GM12878 (cell line): ENCODE measurements around the gene RIMS3. TPM values are rescaled to one million over a fixed set of nuclear protein-coding genes. Genes with fewer than 3 reads are reported as not detected.

Source experiments
- ATAC-seq: fragments of 200-7000 bp; cut with Tn5 transposase; 3 replicates; pipeline ENCODE4 v1.9.1; 2020; ENCODE audit warnings: mild to moderate bottlenecking, moderate library complexity
- BruUV-seq: library from RNA; stranded (reverse); fragments of 400-500 nt; replicated peaks from 2 replicates; lab custom pipeline; 2021; lab: Mats Ljungman, UMichigan
- CTCF ChIA-PET: fragments of 300-600 bp; sonication (Branson Sonifier 250); formaldehyde crosslinking; extraction: SDS; loops from one replicate; lab custom pipeline; 2021; ENCODE audit warnings: inconsistent platforms; lab: Yijun Ruan, JAX
- POLR2A ChIA-PET: fragments of 350-600 bp; formaldehyde crosslinking; extraction: SDS; loops from one replicate; lab custom pipeline; 2021; ENCODE audit warnings: inconsistent platforms; lab: Charles Lee
- RAD21 ChIA-PET: fragments of 300-600 bp; sonication (Branson Sonifier 250); formaldehyde crosslinking; loops from one replicate; lab custom pipeline; 2023; ENCODE audit warnings: antibody characterized with exemption; ENCODE audit not compliant: unreplicated experiment; lab: Charles Lee
- SMC1A ChIA-PET: fragments of 300-600 bp; sonication (Branson Sonifier 250); formaldehyde crosslinking; loops from one replicate; lab custom pipeline; 2023; ENCODE audit not compliant: unreplicated experiment, uncharacterized antibody; lab: Charles Lee
- DNase-seq: peaks from one replicate; pipeline ENCODE4 v3.0.0-alpha.2; 2011; ENCODE audit warnings: low read depth, low spot score
- FAIRE-seq: peaks from 3 replicates; lab custom pipeline; 2011; peaks lifted over from hg19 to GRCh38; lab: Jason Lieb, UNC
- H2AFZ ChIP-seq: 2 replicates; pipeline ENCODE4 v1.6.0; 2011; ENCODE audit warnings: low read depth, low read length, control low read depth; ENCODE audit not compliant: control insufficient read depth
- H3K27ac ChIP-seq: 2 replicates; pipeline ENCODE4 v1.5.1; 2011; ENCODE audit warnings: control low read depth; ENCODE audit not compliant: control insufficient read depth, insufficient read depth
- H3K27me3 ChIP-seq, 2 experiments: replicated peaks in 1 of 2; 2 replicates each; pipeline versions ENCODE4 v1.6.0 to v1.6.1; 2011; ENCODE audit warnings: low read length in 1 of 2; ENCODE audit not compliant: control insufficient read depth in 2 of 2, insufficient read depth in 2 of 2
- H3K36me3 ChIP-seq, 2 experiments: 2 replicates each; pipeline ENCODE4 v1.5.1; 2011; ENCODE audit warnings: low read length in 1 of 2; ENCODE audit not compliant: control insufficient read depth in 2 of 2, insufficient read depth in 2 of 2
- H3K4me1 ChIP-seq: 2 replicates; pipeline ENCODE4 v1.6.1; 2011; ENCODE audit warnings: mild to moderate bottlenecking, low read length, moderate library complexity, mixed read lengths; ENCODE audit not compliant: control insufficient read depth, insufficient read depth
- H3K4me2 ChIP-seq: 2 replicates; pipeline ENCODE4 v1.6.0; 2011; ENCODE audit warnings: control low read depth; ENCODE audit not compliant: control insufficient read depth, insufficient read depth
- H3K4me3 ChIP-seq: fragments of 200-600 bp; sonication (generic); 2 replicates; pipeline ENCODE4 v1.5.1; 2016
- H3K79me2 ChIP-seq: 2 replicates; pipeline ENCODE4 v1.6.0; 2011; ENCODE audit warnings: low read length; ENCODE audit not compliant: control insufficient read depth, insufficient read depth
- H3K9ac ChIP-seq: 2 replicates; pipeline ENCODE4 v1.8.0; 2011; ENCODE audit warnings: low read length, control low read depth, mixed read lengths; ENCODE audit not compliant: control insufficient read depth, insufficient read depth
- H3K9me3 ChIP-seq: replicated peaks from 3 replicates; pipeline ENCODE4 v1.5.1; 2011; ENCODE audit warnings: mild to moderate bottlenecking, low read length; ENCODE audit not compliant: control insufficient read depth, insufficient read depth
- H4K20me1 ChIP-seq: 2 replicates; pipeline ENCODE4 v1.6.0; 2011; ENCODE audit not compliant: control insufficient read depth, insufficient read depth
- RBBP5 ChIP-seq: fragments of 200-600 bp; sonication (generic); conservative IDR thresholded peaks from 2 replicates; pipeline ENCODE4 v1.6.1; 2016
- TAF1 ChIP-seq: IDR thresholded peaks from 2 replicates; pipeline ENCODE4 v1.6.1; 2011; ENCODE audit warnings: mild to moderate bottlenecking, low read depth, low read length, borderline replicate concordance
- TCF7 ChIP-seq: IDR thresholded peaks from 2 replicates; pipeline ENCODE4 v1.6.1; 2014; ENCODE audit warnings: antibody characterized with exemption, borderline replicate concordance
- WGBS: methylation state at CpG from one replicate; pipeline ENCODE4 v1.1.6; 2016; ENCODE audit warnings: low lambda C conversion rate; ENCODE audit not compliant: insufficient replicate concordance, insufficient coverage; ENCODE audit errors: missing lambda C conversion rate; 5-methylcytosine and 5-hydroxymethylcytosine counted together
- in situ Hi-C: fragments of 300-500 bp; cut with MboI; formaldehyde crosslinking; loops from 9 replicates; pipeline ENCODE4 v1.14.3; 2018; ENCODE audit warnings: mixed read lengths
- intact Hi-C: fragments of 100-400 bp; cut with micrococcal nuclease; formaldehyde crosslinking; loops from one replicate; pipeline ENCODE4 v1.14.2; 2022; ENCODE audit not compliant: unreplicated experiment
- polyA plus RNA-seq, 11 experiments: library from polyadenylated mRNA; depleted of rRNA in 4 of 11; unstranded in 6 of 11; stranded (reverse) in 5 of 11; fragments of >200 nt; fragmentation: Nextera tagmentation in 4 of 11; fragmentation: Illumina TruSeq in 1 of 11; extraction: Ambion mirVana in 4 of 11; extraction: Trizol in 1 of 11; gene quantifications; 1 replicate in 1 of 11; 2 replicates in 10 of 11; pipeline versions ENCODE4 v1.2.1 to v1.2.3, GENCODE V29; 2011 to 2016; ENCODE audit warnings: inconsistent platforms in 2 of 11, missing spikeins in 2 of 11, low read depth in 1 of 11
- total RNA-seq, 4 experiments: library from RNA; depleted of rRNA in 3 of 4; stranded (reverse); fragments of >200 nt in 3 of 4; fragmentation: Illumina TruSeq in 1 of 4; extraction: Trizol in 1 of 4; gene quantifications; 2 replicates each; pipeline versions ENCODE4 v1.2.1 to v1.2.3, GENCODE V29; 2013 to 2021
- TF ChIP-seq, protein P1 (sequence below): fragments of 450-650 bp; formaldehyde crosslinking; IDR thresholded peaks from 2 replicates; pipeline ENCODE4 v1.5.0; 2022; ENCODE audit warnings: mild to moderate bottlenecking, missing genetic modification characterization
- TF ChIP-seq, protein P2 (sequence below): fragments of 450-650 bp; IDR thresholded peaks from 2 replicates; pipeline ENCODE4 v1.6.1; 2017; ENCODE audit warnings: mild to moderate bottlenecking, moderate library complexity

RIMS3 gene
- total and polyA plus RNA-seq, 10 of the 15 experiments (the other 5 are each of a cell fraction or from before 2014, with no cell fraction given), result 0.02 to 4.7 (median 0.39) TPM

DNA sequence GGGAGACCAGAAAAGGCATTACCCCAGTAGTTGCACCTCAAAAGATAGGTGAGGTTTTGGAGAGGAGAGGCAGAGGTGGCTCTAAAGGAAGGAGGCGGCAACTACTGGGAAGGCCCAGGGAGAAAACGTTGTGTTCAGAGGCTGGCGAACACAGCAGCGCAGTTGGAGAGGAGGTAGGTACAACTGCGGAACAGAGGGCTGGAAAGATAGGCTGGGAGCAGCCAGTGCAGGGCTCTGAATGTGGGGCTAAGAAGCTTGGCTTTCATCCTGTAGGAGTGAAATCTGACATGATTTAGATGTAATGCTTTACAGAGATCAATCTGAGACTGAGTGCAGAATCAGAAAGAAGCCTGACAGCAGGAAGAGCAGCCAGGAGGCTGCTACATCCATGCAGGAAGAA, 13.0 kb downstream of the RIMS3 start (continued):
- TF ChIP-seq TAF1 (no peak), RBBP5 (no peak)
- TF ChIP-seq, protein P1, sequence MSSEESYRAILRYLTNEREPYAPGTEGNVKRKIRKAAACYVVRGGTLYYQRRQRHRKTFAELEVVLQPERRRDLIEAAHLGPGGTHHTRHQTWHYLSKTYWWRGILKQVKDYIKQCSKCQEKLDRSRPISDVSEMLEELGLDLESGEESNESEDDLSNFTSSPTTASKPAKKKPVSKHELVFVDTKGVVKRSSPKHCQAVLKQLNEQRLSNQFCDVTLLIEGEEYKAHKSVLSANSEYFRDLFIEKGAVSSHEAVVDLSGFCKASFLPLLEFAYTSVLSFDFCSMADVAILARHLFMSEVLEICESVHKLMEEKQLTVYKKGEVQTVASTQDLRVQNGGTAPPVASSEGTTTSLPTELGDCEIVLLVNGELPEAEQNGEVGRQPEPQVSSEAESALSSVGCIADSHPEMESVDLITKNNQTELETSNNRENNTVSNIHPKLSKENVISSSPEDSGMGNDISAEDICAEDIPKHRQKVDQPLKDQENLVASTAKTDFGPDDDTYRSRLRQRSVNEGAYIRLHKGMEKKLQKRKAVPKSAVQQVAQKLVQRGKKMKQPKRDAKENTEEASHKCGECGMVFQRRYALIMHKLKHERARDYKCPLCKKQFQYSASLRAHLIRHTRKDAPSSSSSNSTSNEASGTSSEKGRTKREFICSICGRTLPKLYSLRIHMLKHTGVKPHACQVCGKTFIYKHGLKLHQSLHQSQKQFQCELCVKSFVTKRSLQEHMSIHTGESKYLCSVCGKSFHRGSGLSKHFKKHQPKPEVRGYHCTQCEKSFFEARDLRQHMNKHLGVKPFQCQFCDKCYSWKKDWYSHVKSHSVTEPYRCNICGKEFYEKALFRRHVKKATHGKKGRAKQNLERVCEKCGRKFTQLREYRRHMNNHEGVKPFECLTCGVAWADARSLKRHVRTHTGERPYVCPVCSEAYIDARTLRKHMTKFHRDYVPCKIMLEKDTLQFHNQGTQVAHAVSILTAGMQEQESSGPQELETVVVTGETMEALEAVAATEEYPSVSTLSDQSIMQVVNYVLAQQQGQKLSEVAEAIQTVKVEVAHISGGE, result no peak

GRCh38 chr1:40651138-40651857, 14.2 kb downstream of the RIMS3 start:
- Histone ChIP-seq H3K4me2 (no peak overlapping the region), H3K36me3 (no peaks in the 10 kb centered on the region), H2AFZ (no peak overlapping the region), H3K27ac (no peak overlapping the region), H3K9me3 (no peaks in the 10 kb centered on the region), H3K79me2 (no peaks in the 10 kb centered on the region), H4K20me1 (no peaks in the 10 kb centered on the region), H3K4me3 (no peak overlapping the region), H3K4me1 (no peaks in the 10 kb centered on the region), H3K27me3 (no peaks in the 10 kb centered on the region), H3K9ac (no peak overlapping the region)
- in situ Hi-C loops, result no loop called here
- ChIA-PET SMC1A (no interaction called here), CTCF (no interaction called here), POLR2A (no interaction called here), RAD21 (no interaction called here)
- BruUV-seq, result no TSS peak
- intact Hi-C loops, result no loop called here
- FAIRE-seq, result no peak
- TF ChIP-seq TCF7, result no peak
- TF ChIP-seq, protein P2, sequence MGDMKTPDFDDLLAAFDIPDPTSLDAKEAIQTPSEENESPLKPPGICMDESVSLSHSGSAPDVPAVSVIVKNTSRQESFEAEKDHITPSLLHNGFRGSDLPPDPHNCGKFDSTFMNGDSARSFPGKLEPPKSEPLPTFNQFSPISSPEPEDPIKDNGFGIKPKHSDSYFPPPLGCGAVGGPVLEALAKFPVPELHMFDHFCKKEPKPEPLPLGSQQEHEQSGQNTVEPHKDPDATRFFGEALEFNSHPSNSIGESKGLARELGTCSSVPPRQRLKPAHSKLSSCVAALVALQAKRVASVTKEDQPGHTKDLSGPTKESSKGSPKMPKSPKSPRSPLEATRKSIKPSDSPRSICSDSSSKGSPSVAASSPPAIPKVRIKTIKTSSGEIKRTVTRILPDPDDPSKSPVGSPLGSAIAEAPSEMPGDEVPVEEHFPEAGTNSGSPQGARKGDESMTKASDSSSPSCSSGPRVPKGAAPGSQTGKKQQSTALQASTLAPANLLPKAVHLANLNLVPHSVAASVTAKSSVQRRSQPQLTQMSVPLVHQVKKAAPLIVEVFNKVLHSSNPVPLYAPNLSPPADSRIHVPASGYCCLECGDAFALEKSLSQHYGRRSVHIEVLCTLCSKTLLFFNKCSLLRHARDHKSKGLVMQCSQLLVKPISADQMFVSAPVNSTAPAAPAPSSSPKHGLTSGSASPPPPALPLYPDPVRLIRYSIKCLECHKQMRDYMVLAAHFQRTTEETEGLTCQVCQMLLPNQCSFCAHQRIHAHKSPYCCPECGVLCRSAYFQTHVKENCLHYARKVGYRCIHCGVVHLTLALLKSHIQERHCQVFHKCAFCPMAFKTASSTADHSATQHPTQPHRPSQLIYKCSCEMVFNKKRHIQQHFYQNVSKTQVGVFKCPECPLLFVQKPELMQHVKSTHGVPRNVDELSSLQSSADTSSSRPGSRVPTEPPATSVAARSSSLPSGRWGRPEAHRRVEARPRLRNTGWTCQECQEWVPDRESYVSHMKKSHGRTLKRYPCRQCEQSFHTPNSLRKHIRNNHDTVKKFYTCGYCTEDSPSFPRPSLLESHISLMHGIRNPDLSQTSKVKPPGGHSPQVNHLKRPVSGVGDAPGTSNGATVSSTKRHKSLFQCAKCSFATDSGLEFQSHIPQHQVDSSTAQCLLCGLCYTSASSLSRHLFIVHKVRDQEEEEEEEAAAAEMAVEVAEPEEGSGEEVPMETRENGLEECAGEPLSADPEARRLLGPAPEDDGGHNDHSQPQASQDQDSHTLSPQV, result no peak
- WGBS, result 59% methylated on average over 17 of the region's 17 CpGs
- no peak for ATAC-seq
- DNase-seq, result no peak
